Ishikawa (cell line): ENCODE data around the gene PTN.

Experiments
- CEBPB ChIP-seq: IDR thresholded peaks from 2 replicates; pipeline ENCODE4 v1.6.1; 2012
- CREB1 ChIP-seq: IDR thresholded peaks from 2 replicates; pipeline ENCODE4 v1.6.1; 2012; ENCODE audit warnings: low read depth
- EP300 ChIP-seq: IDR thresholded peaks from 2 replicates; pipeline ENCODE4 v1.6.1; 2012; ENCODE audit warnings: borderline replicate concordance
- ZBTB7A ChIP-seq: IDR thresholded peaks from 2 replicates; pipeline ENCODE4 v1.6.1; 2012; ENCODE audit warnings: low read depth
- TF ChIP-seq, protein P1 (sequence below): IDR thresholded peaks from 2 replicates; pipeline ENCODE4 v1.6.1; 2012
- TF ChIP-seq, protein P2 (sequence below): IDR thresholded peaks from 2 replicates; pipeline ENCODE4 v1.6.1; 2012

DNA sequence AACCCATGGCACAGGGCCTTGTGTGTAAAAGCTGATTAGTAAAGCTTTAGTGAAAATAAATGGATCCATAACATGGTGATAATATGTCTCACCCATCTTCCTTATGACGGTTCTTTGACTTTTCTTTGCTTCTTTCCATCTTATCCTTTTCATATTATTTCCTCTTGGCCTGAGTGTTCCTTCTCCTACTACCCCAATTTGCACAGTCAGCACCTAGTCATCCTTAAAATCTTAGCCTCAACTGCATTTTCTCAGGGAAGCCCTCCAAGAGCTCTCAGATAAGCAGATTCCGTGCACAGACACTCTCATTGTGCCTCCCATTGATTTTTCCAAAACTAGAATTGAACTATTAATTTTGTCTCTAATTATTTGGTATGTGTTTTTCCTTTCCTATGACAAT lies 112.4 kb downstream of the PTN start:
- TF ChIP-seq EP300 = no peak
- no peak for TF ChIP-seq ZBTB7A
- TF ChIP-seq, protein P1, sequence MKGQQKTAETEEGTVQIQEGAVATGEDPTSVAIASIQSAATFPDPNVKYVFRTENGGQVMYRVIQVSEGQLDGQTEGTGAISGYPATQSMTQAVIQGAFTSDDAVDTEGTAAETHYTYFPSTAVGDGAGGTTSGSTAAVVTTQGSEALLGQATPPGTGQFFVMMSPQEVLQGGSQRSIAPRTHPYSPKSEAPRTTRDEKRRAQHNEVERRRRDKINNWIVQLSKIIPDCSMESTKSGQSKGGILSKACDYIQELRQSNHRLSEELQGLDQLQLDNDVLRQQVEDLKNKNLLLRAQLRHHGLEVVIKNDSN = no peak
- no peak for TF ChIP-seq CREB1
- no peak for TF ChIP-seq CEBPB
- TF ChIP-seq, protein P2, sequence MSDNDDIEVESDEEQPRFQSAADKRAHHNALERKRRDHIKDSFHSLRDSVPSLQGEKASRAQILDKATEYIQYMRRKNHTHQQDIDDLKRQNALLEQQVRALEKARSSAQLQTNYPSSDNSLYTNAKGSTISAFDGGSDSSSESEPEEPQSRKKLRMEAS = no peak
